ENCODE measurements around the gene RAD51B.
"Not testable (repeated sequence)": the region's sequence is repeated elsewhere in the genome, so short reads cannot be mapped to it uniquely, and the experiment has no call there.

DNA sequence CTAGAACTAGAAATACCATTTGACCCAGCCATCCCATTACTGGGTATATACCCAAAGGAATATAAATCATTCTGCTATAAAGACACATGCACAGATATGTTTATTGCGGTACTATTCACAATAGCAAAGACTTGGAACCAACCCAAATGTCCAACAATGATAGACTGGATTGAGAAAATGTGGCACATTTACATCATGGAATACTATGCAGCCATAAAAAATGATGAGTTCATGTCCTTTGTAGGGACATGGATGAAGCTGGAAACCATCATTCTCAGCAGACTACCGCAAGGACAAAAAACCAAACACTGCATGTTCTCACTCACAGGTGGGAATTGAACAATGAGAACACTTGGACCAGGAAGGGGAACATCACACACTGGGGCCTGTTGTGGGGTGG, 229.2 kb downstream of the RAD51B start:
- TF ChIP-seq, protein P1, sequence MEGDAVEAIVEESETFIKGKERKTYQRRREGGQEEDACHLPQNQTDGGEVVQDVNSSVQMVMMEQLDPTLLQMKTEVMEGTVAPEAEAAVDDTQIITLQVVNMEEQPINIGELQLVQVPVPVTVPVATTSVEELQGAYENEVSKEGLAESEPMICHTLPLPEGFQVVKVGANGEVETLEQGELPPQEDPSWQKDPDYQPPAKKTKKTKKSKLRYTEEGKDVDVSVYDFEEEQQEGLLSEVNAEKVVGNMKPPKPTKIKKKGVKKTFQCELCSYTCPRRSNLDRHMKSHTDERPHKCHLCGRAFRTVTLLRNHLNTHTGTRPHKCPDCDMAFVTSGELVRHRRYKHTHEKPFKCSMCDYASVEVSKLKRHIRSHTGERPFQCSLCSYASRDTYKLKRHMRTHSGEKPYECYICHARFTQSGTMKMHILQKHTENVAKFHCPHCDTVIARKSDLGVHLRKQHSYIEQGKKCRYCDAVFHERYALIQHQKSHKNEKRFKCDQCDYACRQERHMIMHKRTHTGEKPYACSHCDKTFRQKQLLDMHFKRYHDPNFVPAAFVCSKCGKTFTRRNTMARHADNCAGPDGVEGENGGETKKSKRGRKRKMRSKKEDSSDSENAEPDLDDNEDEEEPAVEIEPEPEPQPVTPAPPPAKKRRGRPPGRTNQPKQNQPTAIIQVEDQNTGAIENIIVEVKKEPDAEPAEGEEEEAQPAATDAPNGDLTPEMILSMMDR (IDR thresholded peaks at IDR 0.05): not testable (repeated sequence)
- not testable (repeated sequence) for TF ChIP-seq POLR2A (IDR thresholded peaks at IDR 0.05)

Data from thyroid gland (tissue), 4 donors.